Karpas-422 (cell line): Measurements from ENCODE around the gene SOCS4. TPM values are rescaled to one million over a fixed set of nuclear protein-coding genes. Genes with fewer than 3 reads are reported as not detected.

Experiments used
- DNase-seq: peaks from one replicate; pipeline ENCODE4 v3.0.0-alpha.2; 2015
- H2AFZ ChIP-seq: fragments of 200-600 bp; sonication (generic); 2 replicates; pipeline ENCODE4 v1.6.1; 2014; ENCODE audit warnings: antibody characterized with exemption, low read length, mixed read lengths
- H3K27ac ChIP-seq: fragments of 200-600 bp; sonication (generic); 2 replicates; pipeline ENCODE4 v1.5.1; 2014; ENCODE audit warnings: mild to moderate bottlenecking, low read length, moderate library complexity
- H3K27me3 ChIP-seq: fragments of 200-600 bp; sonication (generic); 2 replicates; pipeline ENCODE4 v1.6.1; 2014; ENCODE audit warnings: low read length, mixed read lengths
- H3K36me3 ChIP-seq: fragments of 200-600 bp; sonication (generic); 2 replicates; pipeline ENCODE4 v1.6.1; 2014; ENCODE audit warnings: low read length, mixed read lengths; ENCODE audit not compliant: insufficient read depth
- H3K4me1 ChIP-seq: fragments of 200-600 bp; sonication (generic); 2 replicates; pipeline ENCODE4 v1.6.1; 2014; ENCODE audit warnings: mild to moderate bottlenecking, low read length, mixed read lengths
- H3K4me2 ChIP-seq: fragments of 200-600 bp; sonication (generic); 2 replicates; pipeline ENCODE4 v1.6.1; 2014; ENCODE audit warnings: low read length, low read depth, mild to moderate bottlenecking; ENCODE audit not compliant: poor library complexity, severe bottlenecking
- H3K4me3 ChIP-seq: fragments of 200-600 bp; sonication (generic); 2 replicates; pipeline ENCODE4 v1.5.1; 2014; ENCODE audit warnings: mild to moderate bottlenecking, antibody characterized with exemption, low read length, mixed read lengths
- H3K79me2 ChIP-seq: fragments of 200-600 bp; sonication (generic); 2 replicates; pipeline ENCODE4 v1.6.1; 2014; ENCODE audit warnings: mild to moderate bottlenecking, low read length, mixed read lengths
- H3K9ac ChIP-seq: fragments of 200-600 bp; sonication (generic); 2 replicates; pipeline ENCODE4 v1.6.0; 2014; ENCODE audit warnings: low read length
- H3K9me2 ChIP-seq: fragments of 200-600 bp; sonication (generic), shearing (Covaris generic); replicated peaks from 2 replicates; pipeline ENCODE4 v1.6.0; 2014; ENCODE audit warnings: mild to moderate bottlenecking, low read length, moderate library complexity; ENCODE audit not compliant: insufficient read depth
- H3K9me3 ChIP-seq: fragments of 300-700, 200-600 bp; sonication (generic); 2 replicates; pipeline ENCODE4 v1.6.1; 2014; ENCODE audit warnings: low read length, mixed read lengths
- H4K20me1 ChIP-seq: fragments of 200-600 bp; sonication (generic); 2 replicates; pipeline ENCODE4 v1.6.1; 2014; ENCODE audit warnings: mild to moderate bottlenecking, antibody characterized with exemption, low read length, low read depth; ENCODE audit not compliant: insufficient read depth
- total RNA-seq: library from RNA; depleted of rRNA; stranded (reverse); fragments of >200 nt; shearing (Covaris generic); gene quantifications from 2 replicates; pipeline ENCODE4 v1.2.3, GENCODE V29; 2014; ENCODE audit warnings: low replicate concordance; rRNA removed

Gene SOCS4, protein sequence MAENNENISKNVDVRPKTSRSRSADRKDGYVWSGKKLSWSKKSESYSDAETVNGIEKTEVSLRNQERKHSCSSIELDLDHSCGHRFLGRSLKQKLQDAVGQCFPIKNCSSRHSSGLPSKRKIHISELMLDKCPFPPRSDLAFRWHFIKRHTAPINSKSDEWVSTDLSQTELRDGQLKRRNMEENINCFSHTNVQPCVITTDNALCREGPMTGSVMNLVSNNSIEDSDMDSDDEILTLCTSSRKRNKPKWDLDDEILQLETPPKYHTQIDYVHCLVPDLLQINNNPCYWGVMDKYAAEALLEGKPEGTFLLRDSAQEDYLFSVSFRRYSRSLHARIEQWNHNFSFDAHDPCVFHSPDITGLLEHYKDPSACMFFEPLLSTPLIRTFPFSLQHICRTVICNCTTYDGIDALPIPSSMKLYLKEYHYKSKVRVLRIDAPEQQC
- total RNA-seq: 20.2 and 50.3 TPM in 2 replicates

DNA sequence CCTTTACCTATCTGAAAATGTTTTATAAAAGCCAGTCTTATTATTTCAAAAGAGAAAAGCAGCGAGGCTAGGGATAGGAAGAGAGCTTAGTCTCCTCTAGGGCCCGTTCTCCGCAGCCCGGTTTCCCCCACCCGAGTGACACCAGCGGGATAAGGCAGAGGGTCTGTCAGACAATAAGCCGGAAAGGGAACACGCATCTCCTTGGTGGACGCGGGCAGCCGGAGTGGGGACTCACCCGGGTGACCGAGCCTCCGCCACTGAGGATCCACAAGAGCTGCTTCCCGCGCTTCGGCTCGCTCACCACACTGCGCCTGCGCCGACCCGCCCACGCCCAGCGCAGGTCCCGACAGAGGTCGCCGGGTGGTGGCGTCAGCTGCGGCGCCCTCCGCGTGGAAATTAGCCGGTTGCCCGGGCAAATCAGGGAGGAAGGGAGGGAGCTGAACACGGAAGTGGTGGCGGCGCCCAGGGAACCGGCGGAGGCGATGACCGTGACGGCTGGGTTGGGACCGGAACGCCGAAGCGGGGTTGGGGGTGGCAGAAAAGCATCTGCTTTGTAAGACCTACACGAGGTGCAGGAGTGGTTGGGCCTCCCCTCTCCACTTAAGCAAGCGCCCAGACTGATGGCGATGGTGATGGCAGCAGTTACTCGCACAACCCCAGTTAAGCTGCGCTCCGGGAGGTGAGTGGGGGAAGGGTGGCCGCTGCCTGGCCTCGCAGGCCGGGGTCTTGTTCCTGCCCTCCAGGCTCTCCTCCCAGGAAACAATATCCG is at the start of gene SOCS4, which contains the start of gene WDHD1:
Gene SOCS4, plus strand, starts transcription at position 444 of the 769 bp plus-strand sequence. CDS start 15,806 bp downstream, outside the sequence.
Gene WDHD1, minus strand, starts transcription at position 307 of the 769 bp plus-strand sequence. CDS start 312 bp downstream, outside the sequence.
- peak within 1 kb of the TSS; percentile 41; the same call in 1 of the 2 replicates for H2AFZ ChIP-seq

DNA sequence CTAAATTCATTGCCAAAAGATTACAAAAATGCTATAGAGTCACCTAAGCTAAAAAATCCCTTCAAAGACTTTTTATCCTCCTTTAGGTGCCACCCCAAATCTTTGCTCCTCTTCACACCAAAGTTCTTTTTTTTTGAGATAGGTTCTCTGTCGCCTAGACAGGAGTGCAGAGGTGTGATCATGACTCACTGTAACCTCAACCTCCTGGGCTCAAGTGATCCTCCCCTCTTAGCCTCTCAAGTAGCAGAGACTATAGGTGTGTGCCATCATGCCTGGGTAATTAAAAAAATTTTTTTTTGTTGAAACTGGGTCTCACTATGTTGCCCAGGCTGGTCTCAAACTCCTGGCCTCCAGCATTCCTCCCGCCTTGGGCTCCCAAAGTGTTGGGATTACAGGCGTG is 48.0 kb upstream of the SOCS4 start:
- Histone ChIP-seq H2AFZ (no peak overlapping the region), H4K20me1 (no peaks in the 10 kb centered on the region), H3K9ac (no peak overlapping the region), H3K27ac (no peak overlapping the region), H3K36me3 (peaks cover 53% of the 10 kb centered on the region; the same call in 1 of the 2 replicates), H3K79me2 (peaks cover 18% of the 10 kb centered on the region), H3K4me1 (0 out of 2 replicates have a peak, but pooled peaks cover 2% of the 10 kb centered on the region), H3K27me3 (no peaks in the 10 kb centered on the region), H3K4me3 (no peak overlapping the region), H3K4me2 (no peak overlapping the region), H3K9me2 (no peaks in the 10 kb centered on the region), H3K9me3 (no peaks in the 10 kb centered on the region)
- no peak for DNase-seq

More for the DNA sequence above, at the start of gene SOCS4, which contains the start of gene WDHD1:
- Histone ChIP-seq H3K27me3 (no peaks in the 10 kb centered on the region), H3K4me2 (peak within 1 kb of the TSS; percentile 87), H3K27ac (peak within 1 kb of the TSS; percentile 84), H3K9ac (peak within 1 kb of the TSS; percentile 80), H3K4me3 (peak within 1 kb of the TSS; percentile 70), H3K9me2 (no peaks in the 10 kb centered on the region), H3K9me3 (no peaks in the 10 kb centered on the region), H3K36me3 (peaks cover 51% of the 10 kb centered on the region), H3K4me1 (peaks cover 43% of the 10 kb centered on the region), H3K79me2 (peaks cover 92% of the 10 kb centered on the region), H4K20me1 (peaks cover 13% of the 10 kb centered on the region)
- peak; percentile 99 for DNase-seq

DNA sequence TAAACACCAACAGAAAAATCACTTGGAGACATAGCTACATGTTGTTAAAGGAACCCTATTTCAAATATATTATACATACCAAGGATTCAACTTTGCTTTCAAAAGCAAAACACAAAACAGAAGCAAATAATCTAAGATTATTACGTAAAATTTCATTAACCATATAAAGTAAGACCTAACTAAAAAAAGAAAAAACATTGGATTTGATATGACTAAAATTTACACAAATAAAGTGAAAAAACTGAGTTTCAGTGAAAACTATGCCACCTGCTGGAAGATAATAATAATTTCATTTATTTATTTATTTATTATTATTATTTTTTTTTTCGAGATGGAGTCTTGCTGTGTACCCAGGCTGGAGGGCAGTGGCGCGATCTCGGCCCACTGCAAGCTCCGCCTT is 45.3 kb upstream of the SOCS4 start:
- Histone ChIP-seq H3K27ac (no peak overlapping the region), H3K9ac (no peak overlapping the region), H3K4me2 (no peak overlapping the region), H3K9me3 (no peaks in the 10 kb centered on the region), H3K36me3 (peaks cover 56% of the 10 kb centered on the region), H2AFZ (no peak overlapping the region), H3K27me3 (no peaks in the 10 kb centered on the region), H3K4me3 (no peak overlapping the region), H3K9me2 (no peaks in the 10 kb centered on the region), H3K4me1 (0 out of 2 replicates have a peak, but pooled peaks cover 2% of the 10 kb centered on the region), H3K79me2 (peaks cover 15% of the 10 kb centered on the region; the same call in 1 of the 2 replicates), H4K20me1 (no peaks in the 10 kb centered on the region)
- DNase-seq: peak; percentile 56

DNA sequence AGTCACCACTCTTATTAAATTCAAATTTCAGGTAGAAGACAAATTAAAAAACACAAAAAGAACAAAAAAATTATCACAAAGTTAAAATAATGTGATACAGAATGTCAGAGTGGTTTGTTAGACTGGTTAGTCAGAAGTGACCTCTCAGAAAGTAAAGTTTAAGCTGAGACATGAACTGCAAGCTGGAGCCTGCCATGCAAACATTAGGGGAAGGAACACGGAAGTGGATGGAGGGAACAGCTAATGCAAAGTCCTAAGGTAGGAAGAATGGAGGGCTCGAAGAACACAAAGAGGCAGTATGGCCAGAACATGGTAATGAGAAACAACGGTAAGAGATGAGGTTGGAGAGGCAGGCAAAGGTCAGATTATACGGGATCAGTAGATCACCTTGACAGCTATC is 41.9 kb upstream of the SOCS4 start:
- DNase-seq: no peak
- H3K9me3 ChIP-seq: no peaks in the 10 kb centered on the region
- H3K27me3 ChIP-seq: no peaks in the 10 kb centered on the region
- no peaks in the 10 kb centered on the region for H3K9me2 ChIP-seq
- H3K36me3 ChIP-seq: peaks cover 56% of the 10 kb centered on the region
- H3K4me3 ChIP-seq: no peak overlapping the region
- H4K20me1 ChIP-seq: no peaks in the 10 kb centered on the region
- H3K27ac ChIP-seq: no peak overlapping the region
- H3K79me2 ChIP-seq: peaks cover 13% of the 10 kb centered on the region; the same call in 1 of the 2 replicates
- 0 out of 2 replicates have a peak, but pooled peaks cover 2% of the 10 kb centered on the region for H3K4me1 ChIP-seq
- H3K4me2 ChIP-seq: no peak overlapping the region
- no peak overlapping the region for H3K9ac ChIP-seq
- H2AFZ ChIP-seq: no peak overlapping the region

DNA sequence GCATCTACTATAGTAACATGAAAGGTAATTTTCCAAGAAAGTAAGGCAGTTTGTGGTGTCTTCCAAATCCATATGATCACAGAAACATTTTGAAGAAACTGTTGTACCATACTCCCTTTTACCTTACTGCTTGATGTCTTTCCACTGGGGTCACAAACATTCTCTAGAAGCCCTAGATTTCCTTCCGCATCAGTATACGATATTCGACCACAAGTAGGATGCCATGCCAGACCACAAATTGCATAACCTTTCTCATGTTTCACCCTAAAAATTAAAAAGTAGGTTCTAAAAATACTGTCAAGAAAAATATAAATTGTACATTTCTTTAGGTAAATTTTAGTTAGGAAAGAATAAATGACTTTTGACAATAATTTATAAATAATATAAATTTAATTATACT is 26.7 kb upstream of the SOCS4 start:
- Histone ChIP-seq H3K4me2 (no peak overlapping the region), H2AFZ (no peak overlapping the region), H3K27me3 (no peaks in the 10 kb centered on the region), H3K27ac (no peak overlapping the region), H3K79me2 (peaks cover 13% of the 10 kb centered on the region), H3K9ac (no peak overlapping the region), H3K9me2 (no peaks in the 10 kb centered on the region), H3K4me3 (no peak overlapping the region), H4K20me1 (no peaks in the 10 kb centered on the region), H3K36me3 (peaks cover 60% of the 10 kb centered on the region), H3K4me1 (peaks cover 8% of the 10 kb centered on the region; the same call in 1 of the 2 replicates), H3K9me3 (no peaks in the 10 kb centered on the region)
- DNase-seq: no peak

DNA sequence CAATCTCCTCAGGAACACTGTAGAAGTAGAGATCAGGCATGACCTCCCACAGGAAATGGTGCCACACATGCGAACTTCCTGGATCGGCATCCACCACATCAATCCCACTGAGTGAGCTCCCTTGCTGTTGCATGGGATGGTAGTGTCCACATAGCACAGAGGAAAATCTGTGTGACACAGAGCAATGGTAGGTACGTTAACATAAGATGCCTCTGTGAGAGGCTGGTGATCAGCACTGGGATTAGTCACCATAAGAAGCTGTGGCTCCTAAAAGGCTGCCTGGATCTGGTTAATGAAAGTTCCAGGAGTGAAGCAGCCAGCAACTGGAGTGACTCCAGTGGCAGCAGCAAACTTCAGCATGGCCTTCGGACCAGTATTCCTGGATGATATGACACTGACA is 22.0 kb upstream of the SOCS4 start:
- Histone ChIP-seq H3K36me3 (peaks cover 58% of the 10 kb centered on the region), H2AFZ (no peak overlapping the region), H3K27me3 (no peaks in the 10 kb centered on the region), H4K20me1 (no peaks in the 10 kb centered on the region), H3K4me1 (peaks cover 3% of the 10 kb centered on the region; the same call in 1 of the 2 replicates), H3K4me2 (no peak overlapping the region), H3K27ac (no peak overlapping the region), H3K4me3 (no peak overlapping the region), H3K9ac (no peak overlapping the region), H3K9me3 (no peaks in the 10 kb centered on the region), H3K79me2 (peaks cover 21% of the 10 kb centered on the region), H3K9me2 (no peaks in the 10 kb centered on the region)
- DNase-seq: no peak

DNA sequence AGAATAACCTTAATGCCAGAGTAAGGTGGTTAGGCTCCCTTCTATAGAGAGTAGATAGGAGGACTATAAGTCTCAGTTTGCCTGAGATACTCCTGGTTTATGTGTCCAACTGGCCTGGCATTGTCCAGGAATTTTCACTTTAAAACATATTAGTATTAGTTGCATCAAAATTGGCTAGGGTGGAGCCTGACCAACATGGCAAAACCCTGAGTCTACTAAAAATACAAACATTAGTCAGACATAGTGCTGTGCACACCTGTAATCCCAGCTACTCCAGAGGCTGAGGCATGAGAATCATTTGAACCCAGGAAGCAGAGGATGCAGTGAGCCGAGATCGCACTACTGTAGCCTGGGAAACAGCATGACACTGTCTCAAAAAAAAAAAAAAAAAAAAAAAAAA is 12.0 kb upstream of the SOCS4 start:
- Histone ChIP-seq H3K9me3 (no peaks in the 10 kb centered on the region; the same call in 1 of the 2 replicates), H3K27me3 (no peaks in the 10 kb centered on the region), H3K79me2 (peaks cover 86% of the 10 kb centered on the region), H2AFZ (no peak overlapping the region), H3K4me3 (no peak overlapping the region), H3K36me3 (peaks cover 62% of the 10 kb centered on the region), H3K4me2 (no peak overlapping the region), H3K9ac (no peak overlapping the region), H3K27ac (no peak overlapping the region), H4K20me1 (no peaks in the 10 kb centered on the region), H3K4me1 (no peaks in the 10 kb centered on the region), H3K9me2 (no peaks in the 10 kb centered on the region)
- no peak for DNase-seq
